Ovary (tissue), 3 donors: ENCODE measurements around the gene SPPL2C.

Experiments
- CTCF ChIP-seq, 3 donors: fragments of 450-650 bp in 2 of 3; fragments of 200-600 bp in 1 of 3; IDR thresholded peaks; one replicate each; pipeline versions ENCODE4 v1.5.1 to v1.8.0; 2016 to 2022; ENCODE audit warnings: antibody characterized with exemption in 3 of 3, mild to moderate bottlenecking in 1 of 3
- POLR2A ChIP-seq: fragments of 450-650 bp; IDR thresholded peaks from one replicate; pipeline ENCODE4 v1.6.1; 2017; ENCODE audit warnings: antibody characterized with exemption, mild to moderate bottlenecking, moderate library complexity
- donor health status: DM: no; HTN: no; CAD: no.

- no peak for TF ChIP-seq CTCF (IDR thresholded peaks at IDR 0.05)
- no peak for TF ChIP-seq POLR2A
Observed at GRCh38 chr17:45814622-45815606, 29.8 kb upstream of the SPPL2C start.
